Esophagus muscularis mucosa (tissue), 4 donors: ENCODE measurements around the gene VNN1. TPM values are rescaled to one million over a fixed set of nuclear protein-coding genes. Genes with fewer than 3 reads are reported as not detected.
"Not testable (repeated sequence)": the region's sequence is repeated elsewhere in the genome, so short reads cannot be mapped to it uniquely, and the experiment has no call there.

Experiments used
- DNase-seq: peaks from one replicate; pipeline ENCODE4 v3.0.0-alpha.2; 2017; ENCODE audit errors: extremely low spot score
- H3K27ac ChIP-seq, 4 donors: fragments of 200-600 bp; sonication (generic); replicated peaks in 1 of 4; 1 replicate in 3 of 4; 2 replicates in 1 of 4; pipeline ENCODE4 v1.5.1; 2016 to 2019; ENCODE audit warnings: mild to moderate bottlenecking in 1 of 4
- H3K27me3 ChIP-seq, 4 donors: fragments of 200-600 bp; sonication (generic); one replicate each; pipeline versions ENCODE4 v1.5.1 to v1.6.0; 2016 to 2019
- H3K36me3 ChIP-seq, 4 donors: fragments of 200-600 bp; sonication (generic); one replicate each; pipeline ENCODE4 v1.5.1; 2016 to 2019
- H3K4me1 ChIP-seq, 4 donors: fragments of 200-600 bp; sonication (generic); one replicate each; pipeline ENCODE4 v1.5.1; 2016 to 2019
- H3K4me3 ChIP-seq, 4 donors: fragments of 200-600 bp; sonication (generic); 1 replicate in 2 of 4; 2 replicates in 2 of 4; pipeline ENCODE4 v1.5.1; 2016 to 2019; ENCODE audit warnings: mild to moderate bottlenecking in 4 of 4, moderate library complexity in 1 of 4
- H3K9me3 ChIP-seq, 4 donors: fragments of 200-600 bp; sonication (generic); 1 replicate in 3 of 4; 2 replicates in 1 of 4; pipeline ENCODE4 v1.5.1; 2016 to 2019
- EP300 ChIP-seq: sonication (generic); formaldehyde crosslinking; IDR thresholded peaks from one replicate; pipeline ENCODE4 v1.6.1; 2017; ENCODE audit warnings: antibody characterized with exemption
- POLR2A ChIP-seq: fragments of 450-650 bp; IDR thresholded peaks from one replicate; pipeline ENCODE4 v1.6.1; 2017; ENCODE audit warnings: antibody characterized with exemption, moderate library complexity, mild to moderate bottlenecking, low read depth
- POLR2AphosphoS5 ChIP-seq, 2 donors: sonication (generic); formaldehyde crosslinking; IDR thresholded peaks; one replicate each; pipeline ENCODE4 v1.6.1; 2017; ENCODE audit warnings: antibody characterized with exemption in 2 of 2
- WGBS: methylation state at CpG from one replicate; pipeline ENCODE4 v1.1.5; 2018; 5-methylcytosine and 5-hydroxymethylcytosine counted together
- intact Hi-C: fragments of 100-400 bp; cut with DNase I; formaldehyde crosslinking; loops from one replicate; pipeline ENCODE4 v1.15.1; 2023
- total RNA-seq, 4 donors: library from RNA; depleted of rRNA; stranded (reverse); fragments of >200 nt; gene quantifications; one replicate each; pipeline versions ENCODE4 v1.1.0 to v1.2.1, GENCODE V29; 2016
- TF ChIP-seq, protein P1 (sequence below), 3 experiments: fragments of 200-600 bp in 2 of 3; fragments of 450-650 bp in 1 of 3; sonication (generic) in 2 of 3; IDR thresholded peaks; one replicate each; pipeline ENCODE4 v1.5.1; 2017 to 2019; ENCODE audit warnings: antibody characterized with exemption in 3 of 3, mild to moderate bottlenecking in 2 of 3, moderate library complexity in 1 of 3

VNN1 gene
- total RNA-seq, 4 donors from 2014 or later: 0.57 to 2.7 (median 1.3) TPM

DNA sequence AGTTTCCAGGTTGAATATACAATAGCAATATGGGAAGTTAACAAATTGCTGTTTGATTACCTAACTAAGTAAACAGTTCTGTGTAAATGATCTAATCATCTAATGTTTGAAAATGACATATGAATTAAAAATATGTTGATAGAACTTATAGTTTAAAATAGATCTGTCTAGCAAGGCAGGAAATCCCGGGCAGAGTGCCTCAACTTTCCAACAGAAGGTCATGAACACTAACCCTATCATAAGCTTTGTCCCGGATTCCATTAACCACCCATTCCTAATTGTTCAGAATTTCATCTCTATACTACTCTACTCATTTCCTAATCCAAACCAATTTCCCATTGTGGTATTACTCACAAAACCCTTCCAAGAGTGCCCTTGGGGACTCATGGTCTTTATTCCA lies 65.0 kb downstream of the VNN1 start:
- H3K36me3 ChIP-seq: no peaks in the 10 kb centered on the region
- DNase-seq: no peak
- no peak for TF ChIP-seq POLR2A
- TF ChIP-seq, protein P1, sequence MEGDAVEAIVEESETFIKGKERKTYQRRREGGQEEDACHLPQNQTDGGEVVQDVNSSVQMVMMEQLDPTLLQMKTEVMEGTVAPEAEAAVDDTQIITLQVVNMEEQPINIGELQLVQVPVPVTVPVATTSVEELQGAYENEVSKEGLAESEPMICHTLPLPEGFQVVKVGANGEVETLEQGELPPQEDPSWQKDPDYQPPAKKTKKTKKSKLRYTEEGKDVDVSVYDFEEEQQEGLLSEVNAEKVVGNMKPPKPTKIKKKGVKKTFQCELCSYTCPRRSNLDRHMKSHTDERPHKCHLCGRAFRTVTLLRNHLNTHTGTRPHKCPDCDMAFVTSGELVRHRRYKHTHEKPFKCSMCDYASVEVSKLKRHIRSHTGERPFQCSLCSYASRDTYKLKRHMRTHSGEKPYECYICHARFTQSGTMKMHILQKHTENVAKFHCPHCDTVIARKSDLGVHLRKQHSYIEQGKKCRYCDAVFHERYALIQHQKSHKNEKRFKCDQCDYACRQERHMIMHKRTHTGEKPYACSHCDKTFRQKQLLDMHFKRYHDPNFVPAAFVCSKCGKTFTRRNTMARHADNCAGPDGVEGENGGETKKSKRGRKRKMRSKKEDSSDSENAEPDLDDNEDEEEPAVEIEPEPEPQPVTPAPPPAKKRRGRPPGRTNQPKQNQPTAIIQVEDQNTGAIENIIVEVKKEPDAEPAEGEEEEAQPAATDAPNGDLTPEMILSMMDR (IDR thresholded peaks at IDR 0.05): no peak
- no peak for TF ChIP-seq EP300
- TF ChIP-seq POLR2AphosphoS5 (IDR thresholded peaks at IDR 0.05): no peak
- intact Hi-C loops: no loop called here
- H3K4me1 ChIP-seq: no peaks in the 10 kb centered on the region
- H3K27ac ChIP-seq: no peak overlapping the region
- H3K9me3 ChIP-seq: no peaks in the 10 kb centered on the region
- H3K27me3 ChIP-seq: no peaks in the 10 kb centered on the region
- no peak overlapping the region for H3K4me3 ChIP-seq
- 27% methylated on average over 2 of the region's 2 CpGs for WGBS

- no peaks in the 10 kb centered on the region for H3K36me3 ChIP-seq
- intact Hi-C loops: no loop called here
- no peak overlapping the region for H3K4me3 ChIP-seq
- 34% methylated on average over 2 of the region's 2 CpGs for WGBS
- no peak overlapping the region for H3K27ac ChIP-seq
- TF ChIP-seq EP300 (no peak), POLR2A (no peak), POLR2AphosphoS5 (IDR thresholded peaks at IDR 0.05) (no peak)
- TF ChIP-seq, protein P1 (IDR thresholded peaks at IDR 0.05): no peak
- no peak for DNase-seq
- H3K9me3 ChIP-seq: no peaks in the 10 kb centered on the region
- no peaks in the 10 kb centered on the region for H3K27me3 ChIP-seq
- no peaks in the 10 kb centered on the region for H3K4me1 ChIP-seq
These were observed 65.5 kb downstream of the VNN1 start for GRCh38 chr6:132648356-132648755.

DNA sequence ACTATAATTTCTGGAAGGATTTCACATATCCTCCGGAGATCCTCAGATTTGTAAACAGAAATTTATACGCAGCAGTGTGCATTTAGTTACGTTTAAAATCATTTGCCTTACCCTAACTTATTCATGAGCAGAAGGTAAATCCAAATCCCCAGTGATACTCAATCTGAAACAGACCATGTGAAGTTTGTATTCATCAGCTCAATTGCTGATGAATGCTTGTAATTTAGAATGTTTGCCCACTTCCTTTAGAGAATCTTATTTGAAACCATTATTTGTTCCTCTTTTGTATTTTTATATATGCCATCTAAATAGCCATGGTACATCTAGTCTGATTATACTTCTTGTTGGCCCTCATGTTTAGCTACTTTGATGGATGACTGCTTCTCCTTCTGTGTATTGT lies 70.3 kb downstream of the VNN1 start:
- no peak overlapping the region for H3K4me3 ChIP-seq
- DNase-seq: no peak
- H3K9me3 ChIP-seq: no peaks in the 10 kb centered on the region
- intact Hi-C loops: no loop called here
- no peaks in the 10 kb centered on the region for H3K4me1 ChIP-seq
- 72% methylated on average over 3 of the region's 3 CpGs for WGBS
- no peaks in the 10 kb centered on the region for H3K27me3 ChIP-seq
- no peak overlapping the region for H3K27ac ChIP-seq
- TF ChIP-seq, protein P1 (IDR thresholded peaks at IDR 0.05): no peak
- TF ChIP-seq POLR2A (no peak), EP300 (no peak), POLR2AphosphoS5 (IDR thresholded peaks at IDR 0.05) (no peak)
- no peaks in the 10 kb centered on the region for H3K36me3 ChIP-seq

- intact Hi-C loops, H3K9me3 ChIP-seq, H3K4me3 ChIP-seq, H3K4me1 ChIP-seq, H3K36me3 ChIP-seq, DNase-seq, H3K27me3 ChIP-seq, H3K27ac ChIP-seq: not testable (repeated sequence)
- 86% methylated on average over 1 of the region's 1 CpG for WGBS
These were observed 76.7 kb downstream of the VNN1 start for GRCh38 chr6:132637135-132637534.

- 84% methylated on average over 3 of the region's 3 CpGs for whole genome bisulfite sequencing
- H3K27me3 ChIP-seq, H3K4me1 ChIP-seq, H3K27ac ChIP-seq, DNase-seq, intact Hi-C loops, H3K36me3 ChIP-seq, H3K4me3 ChIP-seq, H3K9me3 ChIP-seq: not testable (repeated sequence)
These were observed 77.9 kb downstream of the VNN1 start for GRCh38 chr6:132635906-132636305.

- H3K9me3 ChIP-seq, H3K27me3 ChIP-seq, H3K4me3 ChIP-seq, H3K36me3 ChIP-seq, intact Hi-C loops, DNase-seq, H3K27ac ChIP-seq, H3K4me1 ChIP-seq: not testable (repeated sequence)
- WGBS: 36% methylated on average over 3 of the region's 3 CpGs
These were observed 78.6 kb downstream of the VNN1 start for GRCh38 chr6:132635288-132635687.
